Glomerular visceral epithelial cell (primary cell): ENCODE data around the gene MARVELD2.

Source experiments
- DNase-seq: peaks from one replicate; pipeline ENCODE4 v3.0.0-alpha.2; 2016; ENCODE audit errors: extremely low spot score

The MARVELD2 gene

DNA sequence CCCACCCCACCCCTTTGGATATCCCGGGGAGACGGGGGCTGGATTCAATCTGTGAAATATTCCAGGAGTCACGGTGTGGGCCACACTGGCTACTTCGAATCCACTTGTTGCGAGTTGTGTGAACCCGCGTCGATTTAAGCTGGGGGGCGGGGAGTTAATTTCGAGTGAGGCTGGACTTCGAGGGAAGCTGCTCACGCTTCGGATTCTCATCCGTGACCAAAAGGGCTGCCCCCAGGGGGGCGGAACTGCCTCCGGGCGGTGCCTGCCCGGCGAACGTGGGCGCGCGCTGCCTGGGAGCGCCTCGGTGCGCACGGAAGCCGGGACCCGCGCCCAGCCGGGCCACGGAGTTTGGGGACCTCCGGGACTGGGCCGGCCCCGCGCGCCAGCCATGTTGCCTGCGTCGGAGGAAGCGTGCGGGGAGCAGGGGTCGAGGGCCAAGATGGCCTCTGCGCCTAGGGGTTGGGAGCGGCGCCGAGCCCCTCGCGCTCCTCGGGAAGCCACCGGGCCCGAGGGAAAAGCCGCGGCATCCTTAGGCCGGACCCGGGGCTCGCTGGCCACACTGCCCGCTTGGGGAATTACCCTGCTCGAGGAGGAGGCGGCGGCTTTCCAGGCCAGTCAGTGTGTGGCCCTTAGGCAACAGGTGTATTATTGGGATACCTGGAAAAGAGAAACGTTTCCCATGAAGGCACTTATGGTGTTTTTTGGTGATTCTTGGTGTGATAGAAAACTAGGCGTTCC is 78.6 kb downstream of the MARVELD2 start:
- peak; percentile 62 for DNase-seq
